B cell (primary cell): ENCODE results near the gene DUS4L. TPM values are rescaled to one million over a fixed set of nuclear protein-coding genes. Genes with fewer than 3 reads are reported as not detected.
A peak's percentile ranks its signal among the peaks of the same experiment; 100 is the strongest.

Source experiments
- ATAC-seq: fragments of 200-7000 bp; cut with Tn5 transposase; one replicate; pipeline ENCODE4 v1.10.0; 2021; ENCODE audit warnings: low read depth, mild to moderate bottlenecking, moderate number of reproducible peaks, moderate library complexity
- CTCF ChIA-PET: fragments of 350-600 bp; sonication (Branson Sonifier 250); formaldehyde crosslinking; loops from one replicate; lab custom pipeline; 2021; ENCODE audit warnings: antibody characterized with exemption, inconsistent platforms; lab: Charles Lee
- POLR2A ChIA-PET: fragments of 350-600 bp; sonication (Branson Sonifier 250); formaldehyde crosslinking; loops from one replicate; lab custom pipeline; 2021; ENCODE audit warnings: antibody characterized with exemption; lab: Charles Lee
- DNase-seq: peaks from one replicate; pipeline ENCODE4 v3.0.0; 2013
- H2AFZ ChIP-seq: 2 replicates; pipeline ENCODE4 v1.6.1; 2012; ENCODE audit warnings: mild to moderate bottlenecking, low read depth, low read length; ENCODE audit not compliant: insufficient read depth, poor library complexity, severe bottlenecking
- H3K27ac ChIP-seq, 2 donors: 1 replicate in 1 of 2; 2 replicates in 1 of 2; pipeline ENCODE4 v1.5.1; 2012 to 2013; ENCODE audit warnings: low read length in 2 of 2, mild to moderate bottlenecking in 2 of 2, moderate library complexity in 1 of 2
- H3K27me3 ChIP-seq, 4 experiments: fragments of 200-600 bp in 1 of 4; sonication (generic) in 1 of 4; replicated peaks in 1 of 4; 1 replicate in 2 of 4; 2 replicates in 2 of 4; pipeline versions ENCODE4 v1.6.1 to v1.7.0; 2013 to 2016; ENCODE audit warnings: low read length in 3 of 4, mild to moderate bottlenecking in 2 of 4, mixed read lengths in 1 of 4, moderate library complexity in 1 of 4; ENCODE audit not compliant: insufficient read depth in 4 of 4, control insufficient read depth in 3 of 4; ENCODE audit errors: control extremely low read depth in 1 of 4
- H3K36me3 ChIP-seq, 2 experiments: replicated peaks in 1 of 2; 1 replicate in 1 of 2; 2 replicates in 1 of 2; pipeline versions ENCODE4 v1.6.1 to v1.7.1; 2013; ENCODE audit warnings: low read length in 1 of 2; ENCODE audit not compliant: insufficient read depth in 2 of 2, control insufficient read depth in 1 of 2; ENCODE audit errors: control extremely low read depth in 1 of 2, extremely low read depth in 1 of 2
- H3K4me1 ChIP-seq, 2 donors: fragments of 200-600 bp in 1 of 2; sonication (generic) in 1 of 2; 1 replicate in 1 of 2; 2 replicates in 1 of 2; pipeline versions ENCODE4 v1.5.1 to v1.6.1; 2013 to 2017; ENCODE audit warnings: low read length in 2 of 2; ENCODE audit not compliant: control insufficient read depth in 2 of 2, insufficient read depth in 2 of 2
- H3K4me2 ChIP-seq: replicated peaks from 2 replicates; pipeline ENCODE3; 2012; ENCODE audit warnings: mild to moderate bottlenecking, low read depth, low read length; ENCODE audit not compliant: poor library complexity, severe bottlenecking
- H3K4me3 ChIP-seq, 5 experiments: fragments of 200-600 bp in 1 of 5; sonication (generic) in 1 of 5; 1 replicate in 3 of 5; 2 replicates in 2 of 5; pipeline versions ENCODE4 v1.5.1 to v1.7.0; 2011 to 2016; ENCODE audit warnings: low read length in 4 of 5, mild to moderate bottlenecking in 4 of 5, low read depth in 2 of 5, control low read depth in 1 of 5, moderate library complexity in 1 of 5; ENCODE audit not compliant: insufficient read depth in 1 of 5; ENCODE audit errors: control extremely low read depth in 1 of 5, extremely low read depth in 1 of 5
- H3K79me2 ChIP-seq: fragments of 200-600 bp; sonication (generic); one replicate; pipeline ENCODE4 v1.6.0; 2016; ENCODE audit warnings: low read length; ENCODE audit not compliant: control insufficient read depth, insufficient read depth
- H3K9ac ChIP-seq: fragments of 200-600 bp; sonication (generic); 2 replicates; pipeline ENCODE4 v1.6.1; 2017; ENCODE audit warnings: mild to moderate bottlenecking, low read length, moderate library complexity
- H3K9me3 ChIP-seq, 3 donors: one replicate each; pipeline versions ENCODE4 v1.6.1 to v1.7.1; 2013; ENCODE audit warnings: low read length in 2 of 3; ENCODE audit not compliant: control insufficient read depth in 2 of 3, insufficient read depth in 1 of 3; ENCODE audit errors: control extremely low read depth in 1 of 3
- H4K20me1 ChIP-seq: 2 replicates; pipeline ENCODE4 v1.6.0; 2012; ENCODE audit warnings: mild to moderate bottlenecking, low read length; ENCODE audit not compliant: insufficient read depth, control insufficient read depth, poor library complexity, severe bottlenecking
- H3K27ac Mint-ChIP-seq: one replicate; pipeline ENCODE4 v1.8.0; 2021; ENCODE audit warnings: mixed read lengths
- H3K27me3 Mint-ChIP-seq: one replicate; pipeline ENCODE4 v1.8.0; 2021; ENCODE audit warnings: mixed read lengths
- H3K4me1 Mint-ChIP-seq: one replicate; pipeline ENCODE4 v1.8.0; 2021; ENCODE audit warnings: mixed read lengths
- H3K4me3 Mint-ChIP-seq: one replicate; pipeline ENCODE4 v1.8.0; 2021; ENCODE audit warnings: mixed read lengths
- H3K9me3 Mint-ChIP-seq: one replicate; pipeline ENCODE4 v1.8.0; 2022; ENCODE audit warnings: mixed read lengths; ENCODE audit not compliant: insufficient read depth
- CTCF ChIP-seq: fragments of 200-600 bp; IDR thresholded peaks from one replicate; pipeline ENCODE4 v1.8.0; 2022; ENCODE audit warnings: antibody characterized with exemption, mild to moderate bottlenecking
- EZH2 ChIP-seq: IDR thresholded peaks from 2 replicates; pipeline ENCODE4 v1.6.1; 2012; ENCODE audit warnings: borderline replicate concordance, low read depth, mild to moderate bottlenecking, moderate library complexity, low read length; ENCODE audit not compliant: insufficient read depth, poor library complexity, severe bottlenecking
- WGBS: methylation state at CpG from one replicate; pipeline ENCODE4 v1.1.5; 2013; ENCODE audit warnings: missing lambda C conversion rate; ENCODE audit not compliant: insufficient coverage; 5-methylcytosine and 5-hydroxymethylcytosine counted together
- intact Hi-C: fragments of 100-400 bp; cut with micrococcal nuclease; formaldehyde crosslinking; loops from one replicate; pipeline ENCODE4 v1.10.0; 2022
- polyA plus RNA-seq: library from polyadenylated mRNA; depleted of rRNA; stranded (reverse); fragments of >200 nt; gene quantifications from 2 replicates; pipeline ENCODE4 v1.2.3, GENCODE V29; 2012
- total RNA-seq, 2 donors: library from RNA; stranded (reverse); fragments of 120-200 nt in 1 of 2; gene quantifications; 1 replicate in 1 of 2; 2 replicates in 1 of 2; pipeline versions ENCODE4 v1.2.3 to v1.2.4, GENCODE V29; 2013 to 2022

Gene DUS4L
- total and polyA plus RNA-seq, 2 donors (not counting 1 experiment from before 2014, with no cell fraction given) = 4.1 to 18.7 TPM

DNA sequence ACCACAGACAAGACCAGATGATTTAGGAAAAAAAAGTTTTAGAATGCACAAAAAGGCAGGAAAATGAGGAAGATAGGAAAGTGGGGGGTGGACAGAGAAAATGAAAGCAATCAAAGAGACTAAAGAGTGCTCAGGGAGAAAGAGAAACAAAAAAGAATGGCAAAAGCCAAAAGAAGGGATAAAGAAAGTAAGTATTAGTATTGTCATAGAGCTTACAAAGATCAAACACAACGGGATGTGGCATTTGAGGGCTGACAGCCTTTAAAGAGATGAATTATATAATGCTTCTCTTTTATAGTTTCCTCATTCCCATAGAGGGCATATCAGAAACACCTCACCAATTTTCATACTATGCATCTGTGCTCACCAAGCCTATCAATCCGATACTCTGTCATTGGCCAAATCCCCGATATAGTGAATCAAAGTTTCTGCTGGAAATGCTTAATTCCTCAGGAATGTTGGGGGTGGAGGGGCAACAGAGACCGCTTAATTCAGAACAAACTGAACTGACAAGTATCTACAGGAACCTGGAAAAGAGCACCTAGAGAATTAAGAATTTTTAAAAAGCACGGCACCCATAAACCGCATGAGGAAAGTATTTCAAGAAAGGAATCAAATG lies 2.8 kb upstream of the DUS4L start:
- CTCF ChIA-PET = interaction anchor here (1.4 kb wide), 1 partner anchor 19 kb away, joined by 4 read pairs; no protein-coding TSS in a partner anchor
- TF ChIP-seq CTCF (no peak), EZH2 (no peak)
- no peak overlapping the region for H3K9ac ChIP-seq
- no peaks in the 10 kb centered on the region for H3K27me3 Mint-ChIP-seq
- no peak overlapping the region for H3K4me2 ChIP-seq
- ATAC-seq (no peak), DNase-seq (peak; percentile 58)
- WGBS = 80% methylated on average over 2 of the region's 6 CpGs
- H3K79me2 ChIP-seq = peaks cover 79% of the 10 kb centered on the region
- H3K4me3 Mint-ChIP-seq = peak overlapping the region; percentile 38
- H3K9me3 ChIP-seq = no peaks in the 10 kb centered on the region
- intact Hi-C loops = loop anchor here (5.0 to 10.0 kb wide), 3 partner anchors 334 to 1011 kb away; partner anchors contain the start of genes DLD and HBP1
- H2AFZ ChIP-seq = no peak overlapping the region
- no peaks in the 10 kb centered on the region for H3K9me3 Mint-ChIP-seq
- H4K20me1 ChIP-seq = peaks cover 4% of the 10 kb centered on the region
- no peak overlapping the region for H3K27ac Mint-ChIP-seq
- H3K27me3 ChIP-seq = no peaks in the 10 kb centered on the region
- H3K4me3 ChIP-seq = no peak overlapping the region
- peaks cover 49% of the 10 kb centered on the region for H3K4me1 Mint-ChIP-seq
- peaks cover 18 to 23% of the 10 kb centered on the region in 2 donors for H3K4me1 ChIP-seq
- H3K27ac ChIP-seq = peak overlapping the region in 1 of 2 donors; percentile 56
- H3K36me3 ChIP-seq = peaks cover 0 to 16% of the 10 kb centered on the region in 2 experiments
- POLR2A ChIA-PET = no interaction called here
